ENCODE measurements around the gene EEF1A2. TPM values are rescaled to one million over a fixed set of nuclear protein-coding genes. Genes with fewer than 3 reads are reported as not detected.

EEF1A2 gene
- total and polyA plus RNA-seq, 10 donors: 0.39 to 1.4 (median 0.54) TPM

DNA sequence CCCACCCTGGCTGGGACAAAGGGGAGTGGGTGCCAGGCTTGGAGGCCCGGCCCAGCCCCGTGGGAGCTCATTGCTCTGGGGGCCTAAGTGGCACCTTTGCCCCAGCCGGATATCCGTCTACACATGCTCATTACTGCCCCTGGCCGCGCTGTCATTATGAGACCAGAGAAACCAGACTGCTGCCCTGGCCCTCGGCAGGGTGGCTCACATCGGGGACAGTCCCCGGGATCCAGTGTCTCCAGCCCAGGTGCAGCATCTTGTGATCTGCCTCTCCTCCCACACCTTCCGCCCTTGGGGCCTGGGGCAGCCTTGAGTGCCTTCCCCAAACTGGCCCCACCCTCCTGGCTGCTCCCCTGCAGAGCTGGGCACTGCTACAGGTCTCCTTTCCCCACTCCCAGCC lies 43.8 kb upstream of the EEF1A2 start:
- intact Hi-C loops (cut with DNase I; ENCODE audit: low total_unique reads): no loop called here
- no peaks in the 10 kb centered on the region for H3K9me3 ChIP-seq
- 58 to 79% (median 67%) methylated on average over 8 to 10 of the region's 10 CpGs for WGBS, 5 donors
- H3K4me1 ChIP-seq: peaks cover 11 to 95% (median 67%) of the 10 kb centered on the region in 6 donors
- DNase-seq: peak; percentile 88
- H3K27ac ChIP-seq: peak overlapping the region in 7 of 8 donors; percentile 63 to 88 (median 79)
- TF ChIP-seq POLR2AphosphoS5 (IDR thresholded peaks at IDR 0.05) (peak in 2 of 3 donors; percentile 6 to 22), POLR2A (IDR thresholded peaks at IDR 0.05) (no peak)
- TF ChIP-seq, protein P1, sequence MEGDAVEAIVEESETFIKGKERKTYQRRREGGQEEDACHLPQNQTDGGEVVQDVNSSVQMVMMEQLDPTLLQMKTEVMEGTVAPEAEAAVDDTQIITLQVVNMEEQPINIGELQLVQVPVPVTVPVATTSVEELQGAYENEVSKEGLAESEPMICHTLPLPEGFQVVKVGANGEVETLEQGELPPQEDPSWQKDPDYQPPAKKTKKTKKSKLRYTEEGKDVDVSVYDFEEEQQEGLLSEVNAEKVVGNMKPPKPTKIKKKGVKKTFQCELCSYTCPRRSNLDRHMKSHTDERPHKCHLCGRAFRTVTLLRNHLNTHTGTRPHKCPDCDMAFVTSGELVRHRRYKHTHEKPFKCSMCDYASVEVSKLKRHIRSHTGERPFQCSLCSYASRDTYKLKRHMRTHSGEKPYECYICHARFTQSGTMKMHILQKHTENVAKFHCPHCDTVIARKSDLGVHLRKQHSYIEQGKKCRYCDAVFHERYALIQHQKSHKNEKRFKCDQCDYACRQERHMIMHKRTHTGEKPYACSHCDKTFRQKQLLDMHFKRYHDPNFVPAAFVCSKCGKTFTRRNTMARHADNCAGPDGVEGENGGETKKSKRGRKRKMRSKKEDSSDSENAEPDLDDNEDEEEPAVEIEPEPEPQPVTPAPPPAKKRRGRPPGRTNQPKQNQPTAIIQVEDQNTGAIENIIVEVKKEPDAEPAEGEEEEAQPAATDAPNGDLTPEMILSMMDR (IDR thresholded peaks at IDR 0.05 in 8 of 11, conservative IDR thresholded peaks at IDR 0.05 in 3 of 11): no peak
- H3K27me3 ChIP-seq (replicated peaks in 1 of 7): peaks cover 0 to 16% (median 0%) of the 10 kb centered on the region in 7 donors
- H3K36me3 ChIP-seq: no peaks in the 10 kb centered on the region
- peak overlapping the region in 2 of 8 donors; percentile 4 to 43 for H3K4me3 ChIP-seq

DNA sequence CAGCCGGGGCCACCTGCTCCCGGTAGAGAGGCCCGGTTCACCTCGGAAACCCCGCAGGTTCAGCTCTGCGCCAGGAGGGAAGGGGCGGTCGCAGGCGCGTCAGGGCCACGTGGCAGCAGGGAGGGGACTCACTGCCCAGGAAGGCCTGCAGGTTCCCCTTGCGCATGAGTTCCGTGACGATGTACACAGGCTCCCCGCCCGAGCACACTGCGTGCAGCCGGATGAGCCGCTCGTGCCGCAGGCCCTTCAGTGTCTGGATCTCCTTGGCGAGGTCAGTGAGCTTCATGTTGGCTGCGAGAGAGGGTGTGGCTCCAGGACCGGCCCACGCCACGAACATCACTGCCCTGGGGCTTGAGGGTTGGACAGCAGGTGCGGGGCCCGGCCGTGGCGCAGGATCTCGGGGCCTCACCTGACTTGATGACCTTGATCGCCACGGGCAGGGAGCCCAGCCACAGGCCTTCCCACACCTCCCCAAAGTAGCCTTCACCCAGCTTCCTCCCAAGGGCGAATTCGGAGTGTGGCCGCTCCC lies 43.2 kb upstream of the EEF1A2 start:
- peak; percentile 73 to 91 (median 85) for TF ChIP-seq POLR2AphosphoS5 (IDR thresholded peaks at IDR 0.05)
- TF ChIP-seq, protein P1 (IDR thresholded peaks at IDR 0.05 in 8 of 11, conservative IDR thresholded peaks at IDR 0.05 in 3 of 11): no peak
- TF ChIP-seq POLR2A (IDR thresholded peaks at IDR 0.05): no peak
- peak; percentile 91 for DNase-seq
- peak overlapping the region; percentile 54 to 88 (median 74) for H3K27ac ChIP-seq
- peaks cover 0 to 10% (median 0%) of the 10 kb centered on the region in 7 donors for H3K27me3 ChIP-seq (replicated peaks in 1 of 7)
- intact Hi-C loops (cut with DNase I; ENCODE audit: low total_unique reads): no loop called here
- H3K4me3 ChIP-seq: peak overlapping the region in 2 of 8 donors; percentile 4 to 43
- 63 to 83% (median 74%) methylated on average over 13 to 36 of the region's 36 CpGs for WGBS, 5 donors
- no peaks in the 10 kb centered on the region for H3K9me3 ChIP-seq
- H3K4me1 ChIP-seq: peaks cover 17 to 95% (median 67%) of the 10 kb centered on the region in 6 donors
- no peaks in the 10 kb centered on the region for H3K36me3 ChIP-seq

DNA sequence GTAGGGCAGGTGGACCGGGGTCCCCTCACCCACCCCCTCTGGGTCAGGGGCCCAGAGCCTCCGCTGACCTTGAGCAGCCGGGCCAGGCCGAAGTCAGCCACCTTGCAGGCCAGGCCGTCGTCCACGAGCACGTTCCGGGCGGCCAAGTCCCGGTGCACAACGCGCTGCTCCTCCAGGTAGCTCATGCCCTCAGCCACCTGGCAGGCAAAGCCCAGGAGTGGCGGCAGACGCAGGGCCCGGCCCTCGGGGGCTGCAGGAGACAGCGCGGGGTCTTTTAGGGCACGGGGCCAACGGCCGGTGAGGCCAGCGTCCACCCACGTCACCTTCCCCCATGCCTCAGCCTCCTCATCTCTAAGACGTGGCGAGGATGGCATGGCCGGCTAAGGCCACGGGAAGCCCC lies 42.5 kb upstream of the EEF1A2 start:
- H3K27me3 ChIP-seq (replicated peaks in 1 of 7): peaks cover 0 to 3% (median 0%) of the 10 kb centered on the region in 7 donors

DNA sequence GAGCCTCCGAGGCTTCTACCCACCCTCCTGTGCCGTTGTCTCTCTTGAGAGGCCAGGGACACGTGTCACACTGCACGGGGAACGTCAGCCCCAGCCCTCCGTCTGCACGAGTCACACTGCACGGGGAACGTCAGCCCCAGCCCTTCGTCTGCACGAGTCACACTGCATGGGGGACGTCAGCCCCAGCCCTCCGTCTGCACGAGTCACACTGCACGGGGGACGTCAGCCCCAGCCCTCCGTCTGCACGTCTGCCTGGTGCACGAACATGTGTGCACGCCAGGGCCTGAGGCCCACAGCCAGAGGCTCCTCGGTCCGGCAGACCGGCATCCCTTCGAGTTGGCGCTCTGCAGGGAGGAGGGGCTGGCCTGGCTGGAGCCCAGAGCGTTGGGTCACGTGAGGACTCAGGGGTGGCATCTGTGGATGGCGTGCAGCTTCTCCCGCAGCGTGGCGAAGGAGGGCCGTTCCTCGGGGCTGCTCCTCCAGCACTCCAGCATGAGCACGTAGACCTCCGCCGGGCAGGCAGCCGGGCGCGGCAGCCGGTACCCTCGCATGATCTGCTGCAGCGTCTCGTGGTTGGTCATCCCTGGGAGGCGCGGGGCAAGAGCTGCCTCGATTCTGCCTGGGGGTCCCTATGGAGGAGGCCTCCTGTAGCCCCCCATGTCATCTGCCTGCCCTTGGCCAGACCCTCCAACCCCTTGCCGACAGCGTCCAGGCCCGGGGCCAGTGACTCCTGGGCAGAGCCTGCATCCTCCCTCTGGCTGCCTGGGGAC lies 41.7 kb upstream of the EEF1A2 start:
- Histone ChIP-seq H3K9me3 (no peaks in the 10 kb centered on the region), H3K27ac (peak overlapping the region in 4 of 8 donors; percentile 69 to 88 (median 82)), H3K36me3 (no peaks in the 10 kb centered on the region), H3K4me1 (peaks cover 26 to 91% (median 66%) of the 10 kb centered on the region in 6 donors), H3K27me3 (replicated peaks in 1 of 7) (no peaks in the 10 kb centered on the region), H3K4me3 (no peak overlapping the region)
- TF ChIP-seq POLR2AphosphoS5 (IDR thresholded peaks at IDR 0.05) (no peak), POLR2A (IDR thresholded peaks at IDR 0.05) (no peak)
- TF ChIP-seq, protein P1 (IDR thresholded peaks at IDR 0.05 in 8 of 11, conservative IDR thresholded peaks at IDR 0.05 in 3 of 11): no peak
- WGBS, 5 donors: 67 to 84% (median 79%) methylated on average over 35 to 49 of the region's 49 CpGs
- intact Hi-C loops (cut with DNase I; ENCODE audit: low total_unique reads): no loop called here
- DNase-seq: no peak

More for the DNA sequence above, 42.5 kb upstream of the EEF1A2 start:
- H3K9me3 ChIP-seq: no peaks in the 10 kb centered on the region
- 91 to 97% (median 92%) methylated on average over 7 to 28 of the region's 28 CpGs for WGBS, 5 donors
- H3K4me1 ChIP-seq: peaks cover 24 to 96% (median 71%) of the 10 kb centered on the region in 6 donors
- intact Hi-C loops (cut with DNase I; ENCODE audit: low total_unique reads): no loop called here
- no peaks in the 10 kb centered on the region for H3K36me3 ChIP-seq
- TF ChIP-seq POLR2AphosphoS5 (IDR thresholded peaks at IDR 0.05) (no peak), POLR2A (IDR thresholded peaks at IDR 0.05) (no peak)
- peak overlapping the region in 1 of 8 donors; percentile 43 for H3K4me3 ChIP-seq
- no peak for DNase-seq
- peak overlapping the region in 7 of 8 donors; percentile 54 to 88 (median 79) for H3K27ac ChIP-seq

Measured in spleen (tissue), 11 donors.